ENCODE data around the gene TMEM161A.

- TF ChIP-seq CTCF (IDR thresholded peaks at IDR 0.05; ENCODE audit: low read depth, low read length) (no peak), EZH2phosphoT487 (IDR thresholded peaks at IDR 0.05; ENCODE audit: low read depth) (no peak)
These were observed 33.7 kb upstream of the TMEM161A start for GRCh38 chr19:19171821-19172532.

Data from OCI-LY3 (cell line).